ENCODE measurements around the gene POU5F1. TPM values are rescaled to one million over a fixed set of nuclear protein-coding genes. Genes with fewer than 3 reads are reported as not detected.
A peak's percentile ranks its signal among the peaks of the same experiment; 100 is the strongest.

The POU5F1 gene
- total RNA-seq, 2 experiments from 2014 or later = 0.44 to 0.86 TPM

DNA sequence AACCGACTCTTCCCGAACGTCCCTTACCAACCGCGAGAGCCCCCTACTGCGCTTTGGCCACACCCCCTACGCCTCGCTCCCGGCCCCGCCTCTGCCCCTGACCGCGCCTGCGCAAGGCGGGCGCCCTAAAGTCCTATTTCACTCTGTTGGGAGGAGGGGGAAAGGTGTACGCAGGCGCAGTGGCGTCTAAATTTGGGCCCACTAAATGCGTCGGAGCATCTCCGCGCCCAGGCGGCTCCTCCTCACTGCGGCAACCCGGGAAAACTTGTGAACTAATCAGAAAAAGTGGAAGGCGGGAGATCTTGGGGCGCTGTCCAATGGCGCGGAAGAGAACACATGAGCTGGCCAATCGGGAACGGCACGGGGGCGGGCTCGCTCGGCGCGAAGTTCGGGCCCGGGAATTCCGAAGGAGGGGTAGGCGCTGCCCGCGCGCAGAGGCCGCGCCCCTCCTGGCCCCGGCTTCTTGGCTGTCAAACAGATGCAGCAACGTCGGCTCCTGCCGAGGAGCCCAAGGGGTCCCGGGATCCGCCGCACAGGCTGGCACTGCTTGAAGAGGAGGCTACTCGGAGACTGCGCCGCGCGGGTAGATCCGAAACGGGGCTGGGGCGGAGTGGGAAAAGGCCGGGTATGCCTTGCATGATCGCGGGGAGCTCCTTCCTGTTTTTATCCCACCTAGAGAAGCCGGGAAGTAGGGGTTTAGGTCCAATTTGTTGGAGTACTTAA lies 12.2 kb downstream of the POU5F1 start, which contains the start of gene TCF19:
TCF19 (plus strand) TSS at position 450 of the 723 bp plus-strand sequence. CDS start 881 bp downstream, outside the sequence.
- no peaks in the 10 kb centered on the region for H4K20me1 ChIP-seq (ENCODE audit: insufficient read depth, low read length)
- peak within 1 kb of the TSS; percentile 99 for H3K4me2 ChIP-seq (ENCODE audit: low read length)
- peaks cover 22% of the 10 kb centered on the region for H3K4me1 ChIP-seq (ENCODE audit: insufficient read depth, low read length, poor library complexity, severe bottlenecking)
- H3K36me3 ChIP-seq (ENCODE audit: insufficient read depth, low read length) = peaks cover 42% of the 10 kb centered on the region
- H3K79me2 ChIP-seq (ENCODE audit: insufficient read depth, low read depth, low read length) = peaks cover 17% of the 10 kb centered on the region; the same call in 1 of the 2 replicates
- intact Hi-C loops (cut with micrococcal nuclease; ENCODE audit: unreplicated experiment) = loop anchor here (1.0 kb wide), 1 partner anchor 32 kb away; no protein-coding TSS in a partner anchor
- H3K9me3 ChIP-seq (ENCODE audit: low read length) = no peaks in the 10 kb centered on the region
- TF ChIP-seq EZH2phosphoT487 (IDR thresholded peaks at IDR 0.05; ENCODE audit: borderline replicate concordance, low read depth, low read length) = no peak
- TF ChIP-seq, protein P1, sequence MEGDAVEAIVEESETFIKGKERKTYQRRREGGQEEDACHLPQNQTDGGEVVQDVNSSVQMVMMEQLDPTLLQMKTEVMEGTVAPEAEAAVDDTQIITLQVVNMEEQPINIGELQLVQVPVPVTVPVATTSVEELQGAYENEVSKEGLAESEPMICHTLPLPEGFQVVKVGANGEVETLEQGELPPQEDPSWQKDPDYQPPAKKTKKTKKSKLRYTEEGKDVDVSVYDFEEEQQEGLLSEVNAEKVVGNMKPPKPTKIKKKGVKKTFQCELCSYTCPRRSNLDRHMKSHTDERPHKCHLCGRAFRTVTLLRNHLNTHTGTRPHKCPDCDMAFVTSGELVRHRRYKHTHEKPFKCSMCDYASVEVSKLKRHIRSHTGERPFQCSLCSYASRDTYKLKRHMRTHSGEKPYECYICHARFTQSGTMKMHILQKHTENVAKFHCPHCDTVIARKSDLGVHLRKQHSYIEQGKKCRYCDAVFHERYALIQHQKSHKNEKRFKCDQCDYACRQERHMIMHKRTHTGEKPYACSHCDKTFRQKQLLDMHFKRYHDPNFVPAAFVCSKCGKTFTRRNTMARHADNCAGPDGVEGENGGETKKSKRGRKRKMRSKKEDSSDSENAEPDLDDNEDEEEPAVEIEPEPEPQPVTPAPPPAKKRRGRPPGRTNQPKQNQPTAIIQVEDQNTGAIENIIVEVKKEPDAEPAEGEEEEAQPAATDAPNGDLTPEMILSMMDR (conservative IDR thresholded peaks at IDR 0.05; ENCODE audit: low read length) = no peak
- peak; percentile 97 for DNase-seq (ENCODE audit: low spot score)
- H2AFZ ChIP-seq (ENCODE audit: low read length) = peak within 1 kb of the TSS; percentile 70; the same call in 1 of the 2 replicates
- BruUV-seq (replicated peaks) = no TSS peak
- H3K9me2 ChIP-seq (ENCODE audit: insufficient read depth, low read length) = no peaks in the 10 kb centered on the region
- H3K4me3 ChIP-seq (ENCODE audit: low read depth, low read length, poor library complexity, severe bottlenecking) = peak within 1 kb of the TSS; percentile 88
- peak within 1 kb of the TSS; percentile 60 for H3K27ac ChIP-seq (ENCODE audit: low read depth, low read length, poor library complexity, severe bottlenecking)
- ChIA-PET CTCF (ENCODE audit: unreplicated experiment) (interaction anchor here (0.5 kb wide), 1 partner anchor 31 kb away, joined by 3 read pairs; no protein-coding TSS in a partner anchor), POLR2A (interaction anchor here (0.7 to 1.6 kb wide), 6 partner anchors 10 to 40 kb away, joined by 3 to 6 read pairs (median 4); no protein-coding TSS in a partner anchor)

GRCh38 chr6:31157513-31158139 lies 12.9 kb downstream of the POU5F1 start, which contains the start of gene CCHCR1:
Gene CCHCR1, minus strand, starts transcription at chr6:31157802. Its CDS starts 202 bp downstream, at chr6:31157600.
- Histone ChIP-seq H3K9me3 (ENCODE audit: low read length) (no peaks in the 10 kb centered on the region), H2AFZ (ENCODE audit: low read length) (peak within 1 kb of the TSS; percentile 70; the same call in 1 of the 2 replicates), H3K9me2 (ENCODE audit: insufficient read depth, low read length) (no peaks in the 10 kb centered on the region), H3K36me3 (ENCODE audit: insufficient read depth, low read length) (peaks cover 35% of the 10 kb centered on the region), H4K20me1 (ENCODE audit: insufficient read depth, low read length) (no peaks in the 10 kb centered on the region), H3K4me1 (ENCODE audit: insufficient read depth, low read length, poor library complexity, severe bottlenecking) (peaks cover 17% of the 10 kb centered on the region), H3K27ac (ENCODE audit: low read depth, low read length, poor library complexity, severe bottlenecking) (peak within 1 kb of the TSS; percentile 60), H3K79me2 (ENCODE audit: insufficient read depth, low read depth, low read length) (peaks cover 17% of the 10 kb centered on the region; the same call in 1 of the 2 replicates), H3K4me3 (ENCODE audit: low read depth, low read length, poor library complexity, severe bottlenecking) (peak within 1 kb of the TSS; percentile 88), H3K4me2 (ENCODE audit: low read length) (peak within 1 kb of the TSS; percentile 99)
- intact Hi-C loops (cut with micrococcal nuclease; ENCODE audit: unreplicated experiment) = loop anchor here (1.0 kb wide), 1 partner anchor 33 kb away; no protein-coding TSS in a partner anchor
- no peak for TF ChIP-seq EZH2phosphoT487 (IDR thresholded peaks at IDR 0.05; ENCODE audit: borderline replicate concordance, low read depth, low read length)
- TF ChIP-seq, protein P1 (conservative IDR thresholded peaks at IDR 0.05; ENCODE audit: low read length) = no peak
- ChIA-PET POLR2A (interaction anchor here (1.1 to 1.6 kb wide), 5 partner anchors 9 to 40 kb away, joined by 4 to 6 read pairs (median 4); no protein-coding TSS in a partner anchor), CTCF (ENCODE audit: unreplicated experiment) (interaction anchor here (0.5 kb wide), 1 partner anchor 287 kb away, joined by 3 read pairs; no protein-coding TSS in a partner anchor)
- no TSS peak for BruUV-seq (replicated peaks)
- DNase-seq (ENCODE audit: low spot score) = no peak

All from OCI-LY7 (cell line).